ENCODE data around the gene TCP11L2. TPM values are rescaled to one million over a fixed set of nuclear protein-coding genes. Genes with fewer than 3 reads are reported as not detected.

Gene TCP11L2
- total and polyA plus RNA-seq, 3 experiments from 2014 or later, result 11.8 to 19.3 (median 13.0) TPM

GRCh38 chr12:106303202-106303820 lies 778 bp downstream of the TCP11L2 start:
- POLR2A ChIA-PET, result interaction anchor here (0.9 to 3.1 kb wide), 5 partner anchors 34 to 652 kb away, joined by 3 to 15 read pairs (median 3); partner anchors contain the start of genes POLR3B and TMEM263
- H3K4me1 Mint-ChIP-seq, result peaks cover 54 to 65% (median 62%) of the 10 kb centered on the region in 3 donors
- H3K27me3 Mint-ChIP-seq, result peaks cover 0 to 8% of the 10 kb centered on the region in 2 donors
- peak overlapping the region; percentile 96 to 100 (median 100) for H3K27ac Mint-ChIP-seq
- H3K36me3 Mint-ChIP-seq, result peaks cover 0 to 38% (median 0%) of the 10 kb centered on the region in 3 donors
- Histone ChIP-seq H3K27ac (ENCODE audit: low read depth, low read length) (peak overlapping the region; percentile 98), H3K36me3 (ENCODE audit: insufficient read depth, low read length) (no peaks in the 10 kb centered on the region), H3K9me3 (ENCODE audit: low read length) (no peaks in the 10 kb centered on the region), H3K27me3 (ENCODE audit: insufficient read depth, low read length, poor library complexity, severe bottlenecking) (no peaks in the 10 kb centered on the region), H3K4me1 (ENCODE audit: insufficient read depth, low read length) (peaks cover 62% of the 10 kb centered on the region), H3K4me3 (ENCODE audit: low read length) (peak overlapping the region; percentile 88)
- DNase-seq, result peak; percentile 75 to 99 (median 93)
- no peaks in the 10 kb centered on the region for H3K9me3 Mint-ChIP-seq
- CTCF ChIA-PET, result interaction anchor here (0.7 to 2.6 kb wide), 5 partner anchors 21 to 652 kb away, joined by 3 to 19 read pairs (median 5); partner anchors contain the start of genes POLR3B and TMEM263
- H3K4me3 Mint-ChIP-seq, result peak overlapping the region; percentile 82 to 98 (median 96)

- Mint-ChIP-seq H3K27ac (peak overlapping the region; percentile 96 to 100 (median 100)), H3K4me3 (peak overlapping the region; percentile 82 to 98 (median 96)), H3K36me3 (peaks cover 0 to 44% (median 0%) of the 10 kb centered on the region in 3 donors), H3K27me3 (peaks cover 0 to 8% of the 10 kb centered on the region in 2 donors), H3K4me1 (peaks cover 59 to 72% (median 69%) of the 10 kb centered on the region in 3 donors), H3K9me3 (no peaks in the 10 kb centered on the region)
- Histone ChIP-seq H3K4me1 (ENCODE audit: insufficient read depth, low read length) (peaks cover 64% of the 10 kb centered on the region), H3K36me3 (ENCODE audit: insufficient read depth, low read length) (no peaks in the 10 kb centered on the region), H3K27ac (ENCODE audit: low read depth, low read length) (peak overlapping the region; percentile 98), H3K4me3 (ENCODE audit: low read length) (peak overlapping the region; percentile 88), H3K27me3 (ENCODE audit: insufficient read depth, low read length, poor library complexity, severe bottlenecking) (no peaks in the 10 kb centered on the region), H3K9me3 (ENCODE audit: low read length) (no peaks in the 10 kb centered on the region)
- no peak for DNase-seq
- ChIA-PET POLR2A (interaction anchor here (1.2 to 3.1 kb wide), 3 partner anchors 54 to 77 kb away, joined by 3 to 15 read pairs (median 5); partner anchors contain the start of gene POLR3B), CTCF (interaction anchor here (1.3 to 2.6 kb wide), 3 partner anchors 53 to 77 kb away, joined by 5 to 19 read pairs (median 7); partner anchors contain the start of gene POLR3B)
Measured at GRCh38 chr12:106304001-106304421, 1.5 kb downstream of the TCP11L2 start.

- CTCF ChIA-PET, result interaction anchor here (1.1 to 1.7 kb wide), 4 partner anchors 22 to 81 kb away, joined by 3 to 7 read pairs (median 4); partner anchors contain the start of gene POLR3B
- DNase-seq, result no peak
- POLR2A ChIA-PET, result interaction anchor here (1.0 kb wide), 1 partner anchor 10 kb away, joined by 5 read pairs; no protein-coding TSS in a partner anchor
Measured at GRCh38 chr12:106304797-106305196, 2.3 kb downstream of the TCP11L2 start.

GRCh38 chr12:106305376-106305775 lies 2.8 kb downstream of the TCP11L2 start:
- Histone ChIP-seq H3K27me3 (ENCODE audit: insufficient read depth, low read length, poor library complexity, severe bottlenecking) (no peaks in the 10 kb centered on the region), H3K27ac (ENCODE audit: low read depth, low read length) (no peak overlapping the region), H3K36me3 (ENCODE audit: insufficient read depth, low read length) (no peaks in the 10 kb centered on the region), H3K4me3 (ENCODE audit: low read length) (no peak overlapping the region), H3K4me1 (ENCODE audit: insufficient read depth, low read length) (peaks cover 64% of the 10 kb centered on the region), H3K9me3 (ENCODE audit: low read length) (no peaks in the 10 kb centered on the region)
- Mint-ChIP-seq H3K4me3 (peak overlapping the region; percentile 3 to 96 (median 34)), H3K9me3 (no peaks in the 10 kb centered on the region), H3K27me3 (peaks cover 0 to 8% of the 10 kb centered on the region in 2 donors), H3K27ac (peak overlapping the region in 7 of 8 donors; percentile 60 to 100 (median 96)), H3K36me3 (peaks cover 0 to 52% (median 3%) of the 10 kb centered on the region in 3 donors), H3K4me1 (peaks cover 69 to 85% (median 81%) of the 10 kb centered on the region in 3 donors)
- ChIA-PET CTCF (interaction anchor here (1.1 to 1.7 kb wide), 4 partner anchors 23 to 82 kb away, joined by 3 to 7 read pairs (median 4); partner anchors contain the start of gene POLR3B), POLR2A (interaction anchor here (1.0 kb wide), 1 partner anchor 9 kb away, joined by 5 read pairs; no protein-coding TSS in a partner anchor)
- no peak for DNase-seq

More at GRCh38 chr12:106304797-106305196, 2.3 kb downstream of the TCP11L2 start:
- peak overlapping the region; percentile 73 to 100 (median 98) for H3K27ac Mint-ChIP-seq
- H3K4me3 Mint-ChIP-seq, result peak overlapping the region in 6 of 7 donors; percentile 60 to 98 (median 94)
- no peaks in the 10 kb centered on the region for H3K36me3 ChIP-seq (ENCODE audit: insufficient read depth, low read length)
- H3K27ac ChIP-seq (ENCODE audit: low read depth, low read length), result no peak overlapping the region
- H3K27me3 Mint-ChIP-seq, result peaks cover 0 to 8% of the 10 kb centered on the region in 2 donors
- no peaks in the 10 kb centered on the region for H3K9me3 Mint-ChIP-seq
- H3K27me3 ChIP-seq (ENCODE audit: insufficient read depth, low read length, poor library complexity, severe bottlenecking), result no peaks in the 10 kb centered on the region
- peaks cover 63 to 80% (median 75%) of the 10 kb centered on the region in 3 donors for H3K4me1 Mint-ChIP-seq
- H3K36me3 Mint-ChIP-seq, result peaks cover 0 to 48% (median 3%) of the 10 kb centered on the region in 3 donors
- no peaks in the 10 kb centered on the region for H3K9me3 ChIP-seq (ENCODE audit: low read length)
- H3K4me1 ChIP-seq (ENCODE audit: insufficient read depth, low read length), result peaks cover 64% of the 10 kb centered on the region
- no peak overlapping the region for H3K4me3 ChIP-seq (ENCODE audit: low read length)

- no peaks in the 10 kb centered on the region for H3K9me3 Mint-ChIP-seq
- H3K36me3 Mint-ChIP-seq, result peaks cover 0 to 66% (median 7%) of the 10 kb centered on the region in 3 donors
- H3K4me3 Mint-ChIP-seq, result peak overlapping the region in 2 of 7 donors; percentile 5 to 24
- ChIA-PET CTCF (interaction anchor here (0.8 to 1.3 kb wide), 2 partner anchors 39 to 83 kb away, joined by 3 to 4 read pairs; no protein-coding TSS in a partner anchor), POLR2A (no interaction called here)
- Histone ChIP-seq H3K27me3 (ENCODE audit: insufficient read depth, low read length, poor library complexity, severe bottlenecking) (no peaks in the 10 kb centered on the region), H3K36me3 (ENCODE audit: insufficient read depth, low read length) (peaks cover 10% of the 10 kb centered on the region), H3K9me3 (ENCODE audit: low read length) (no peaks in the 10 kb centered on the region), H3K27ac (ENCODE audit: low read depth, low read length) (no peak overlapping the region), H3K4me3 (ENCODE audit: low read length) (no peak overlapping the region), H3K4me1 (ENCODE audit: insufficient read depth, low read length) (peaks cover 49% of the 10 kb centered on the region)
- peaks cover 0 to 7% of the 10 kb centered on the region in 2 donors for H3K27me3 Mint-ChIP-seq
- peak overlapping the region in 5 of 8 donors; percentile 45 to 75 (median 69) for H3K27ac Mint-ChIP-seq
- peaks cover 69 to 85% (median 82%) of the 10 kb centered on the region in 3 donors for H3K4me1 Mint-ChIP-seq
- no peak for DNase-seq
Measured at GRCh38 chr12:106307181-106307580, 4.6 kb downstream of the TCP11L2 start.

- no peak for DNase-seq
- Mint-ChIP-seq H3K9me3 (no peaks in the 10 kb centered on the region), H3K4me3 (no peak overlapping the region), H3K4me1 (peaks cover 67 to 85% (median 82%) of the 10 kb centered on the region in 3 donors), H3K36me3 (peaks cover 0 to 66% (median 7%) of the 10 kb centered on the region in 3 donors), H3K27ac (peak overlapping the region in 3 of 8 donors; percentile 6 to 71 (median 49)), H3K27me3 (peaks cover 0 to 4% of the 10 kb centered on the region in 2 donors)
- Histone ChIP-seq H3K27ac (ENCODE audit: low read depth, low read length) (no peak overlapping the region), H3K27me3 (ENCODE audit: insufficient read depth, low read length, poor library complexity, severe bottlenecking) (no peaks in the 10 kb centered on the region), H3K4me1 (ENCODE audit: insufficient read depth, low read length) (peaks cover 49% of the 10 kb centered on the region), H3K9me3 (ENCODE audit: low read length) (no peaks in the 10 kb centered on the region), H3K4me3 (ENCODE audit: low read length) (no peak overlapping the region), H3K36me3 (ENCODE audit: insufficient read depth, low read length) (peaks cover 10% of the 10 kb centered on the region)
- CTCF ChIA-PET, result interaction anchor here (0.6 to 1.1 kb wide), 2 partner anchors 84 to 1368 kb away, joined by 4 read pairs; no protein-coding TSS in a partner anchor
- POLR2A ChIA-PET, result no interaction called here
Measured at GRCh38 chr12:106308121-106308520, 5.6 kb downstream of the TCP11L2 start.

GRCh38 chr12:106308611-106309010 lies 6.1 kb downstream of the TCP11L2 start:
- no peak overlapping the region for H3K4me3 Mint-ChIP-seq
- Histone ChIP-seq H3K27ac (ENCODE audit: low read depth, low read length) (no peak overlapping the region), H3K27me3 (ENCODE audit: insufficient read depth, low read length, poor library complexity, severe bottlenecking) (no peaks in the 10 kb centered on the region), H3K4me1 (ENCODE audit: insufficient read depth, low read length) (peaks cover 48% of the 10 kb centered on the region), H3K36me3 (ENCODE audit: insufficient read depth, low read length) (peaks cover 10% of the 10 kb centered on the region), H3K9me3 (ENCODE audit: low read length) (no peaks in the 10 kb centered on the region), H3K4me3 (ENCODE audit: low read length) (no peak overlapping the region)
- POLR2A ChIA-PET, result no interaction called here
- CTCF ChIA-PET, result interaction anchor here (1.1 kb wide), 1 partner anchor 85 kb away, joined by 4 read pairs; no protein-coding TSS in a partner anchor
- H3K27ac Mint-ChIP-seq, result peak overlapping the region in 5 of 8 donors; percentile 2 to 71 (median 49)
- no peak for DNase-seq
- peaks cover 0 to 65% (median 7%) of the 10 kb centered on the region in 3 donors for H3K36me3 Mint-ChIP-seq
- H3K4me1 Mint-ChIP-seq, result peaks cover 63 to 80% (median 78%) of the 10 kb centered on the region in 3 donors
- H3K9me3 Mint-ChIP-seq, result no peaks in the 10 kb centered on the region
- no peaks in the 10 kb centered on the region for H3K27me3 Mint-ChIP-seq
